Adipose tissue (tissue), 3 donors: ENCODE data around the gene SNX14. TPM values are rescaled to one million over a fixed set of nuclear protein-coding genes. Genes with fewer than 3 reads are reported as not detected.
A peak's percentile ranks its signal among the peaks of the same experiment; 100 is the strongest.
"Not testable (repeated sequence)": the region's sequence is repeated elsewhere in the genome, so short reads cannot be mapped to it uniquely, and the experiment has no call there.

ENCODE experiments used
- H3K27ac ChIP-seq: one replicate; pipeline ENCODE4 v1.5.1; 2013; ENCODE audit warnings: low read depth, low read length
- WGBS, 3 donors: extraction: QIAGEN DNeasy Blood & Tissue Kit; methylation state at CpG; one replicate each; pipeline ENCODE4 v1.1.7; 2013; 5-methylcytosine and 5-hydroxymethylcytosine counted together
- polyA plus RNA-seq, 3 donors: library from polyadenylated mRNA; stranded (reverse); fragments of 200-250 nt; gene quantifications; one replicate each; pipeline ENCODE4 v1.2.3, GENCODE V29; 2013
- donor health status: healthy with polysubstance abuse.
- donor health status: Bipolar disorder and iron deficiency.
- donor health status: healthy.

Gene SNX14
- polyA plus RNA-seq, 3 donors = 33.0 to 48.6 (median 33.3) TPM

- no peak overlapping the region for H3K27ac ChIP-seq
- 93 to 100% (median 99%) methylated on average over 3 of the region's 3 CpGs for whole genome bisulfite sequencing, 3 donors
Observed at GRCh38 chr6:85552652-85553051, 41.0 kb downstream of the SNX14 start.

GRCh38 chr6:85551264-85551663 is 42.4 kb downstream of the SNX14 start:
- 61 to 89% (median 82%) methylated on average over 1 of the region's 1 CpG for WGBS, 3 donors
- H3K27ac ChIP-seq = no peak overlapping the region

- H3K27ac ChIP-seq = no peak overlapping the region
Observed at GRCh38 chr6:85547719-85548118, 45.9 kb downstream of the SNX14 start.

DNA sequence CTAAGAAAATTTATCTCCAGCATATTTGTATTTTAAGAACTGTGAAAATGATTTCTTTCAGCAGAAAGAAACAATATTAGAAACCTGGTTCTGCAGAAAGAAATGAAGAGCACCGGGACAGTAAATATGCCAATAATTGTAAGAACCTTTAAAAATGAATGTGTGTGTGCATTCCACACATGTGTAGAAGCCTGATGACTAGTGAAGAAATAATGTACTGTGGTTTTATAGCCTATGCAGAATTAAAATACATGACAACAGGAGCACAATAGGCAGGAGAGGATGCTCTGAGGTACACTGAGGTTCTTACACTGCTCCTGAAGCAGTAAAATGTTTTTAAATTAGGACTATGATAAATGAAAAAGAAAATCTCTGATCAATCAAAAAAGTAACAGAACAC is 48.9 kb downstream of the SNX14 start:
- WGBS, 3 donors = 95 to 97% (median 95%) methylated on average over 1 of the region's 1 CpG
- H3K27ac ChIP-seq = no peak overlapping the region

DNA sequence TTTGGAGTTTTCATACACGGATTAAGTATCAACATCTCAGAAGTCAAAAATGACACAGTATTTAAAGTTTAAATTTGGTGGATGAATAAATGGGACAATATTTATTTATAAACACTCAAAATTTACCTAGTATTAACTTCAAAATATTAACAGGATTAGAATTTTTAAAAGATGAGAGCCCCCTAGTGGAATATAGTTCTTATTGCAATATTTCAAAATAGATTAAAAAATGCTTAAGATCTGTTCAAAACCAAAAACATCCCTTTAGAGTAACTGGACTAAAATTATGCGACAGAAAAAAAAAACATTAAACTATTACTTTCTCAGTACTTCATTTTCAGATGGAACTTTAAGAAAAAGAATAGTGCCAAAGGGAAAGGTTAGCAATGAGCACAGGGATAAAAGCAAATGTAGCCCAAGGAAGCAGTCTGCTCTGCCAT is 56.6 kb downstream of the SNX14 start:
- no peak overlapping the region for H3K27ac ChIP-seq
- 39 to 58% (median 48%) methylated on average over 2 of the region's 2 CpGs for WGBS, 3 donors

GRCh38 chr6:85524281-85524680 is 69.4 kb downstream of the SNX14 start:
- 78 to 82% (median 80%) methylated on average over 2 of the region's 2 CpGs for WGBS, 3 donors
- H3K27ac ChIP-seq = not testable (repeated sequence)

GRCh38 chr6:85516168-85516567 is 77.5 kb downstream of the SNX14 start:
- H3K27ac ChIP-seq = no peak overlapping the region

- 88 to 94% (median 89%) methylated on average over 8 of the region's 8 CpGs for WGBS, 3 donors
Observed at GRCh38 chr6:85506441-85507093, 87.1 kb downstream of the SNX14 start.

DNA sequence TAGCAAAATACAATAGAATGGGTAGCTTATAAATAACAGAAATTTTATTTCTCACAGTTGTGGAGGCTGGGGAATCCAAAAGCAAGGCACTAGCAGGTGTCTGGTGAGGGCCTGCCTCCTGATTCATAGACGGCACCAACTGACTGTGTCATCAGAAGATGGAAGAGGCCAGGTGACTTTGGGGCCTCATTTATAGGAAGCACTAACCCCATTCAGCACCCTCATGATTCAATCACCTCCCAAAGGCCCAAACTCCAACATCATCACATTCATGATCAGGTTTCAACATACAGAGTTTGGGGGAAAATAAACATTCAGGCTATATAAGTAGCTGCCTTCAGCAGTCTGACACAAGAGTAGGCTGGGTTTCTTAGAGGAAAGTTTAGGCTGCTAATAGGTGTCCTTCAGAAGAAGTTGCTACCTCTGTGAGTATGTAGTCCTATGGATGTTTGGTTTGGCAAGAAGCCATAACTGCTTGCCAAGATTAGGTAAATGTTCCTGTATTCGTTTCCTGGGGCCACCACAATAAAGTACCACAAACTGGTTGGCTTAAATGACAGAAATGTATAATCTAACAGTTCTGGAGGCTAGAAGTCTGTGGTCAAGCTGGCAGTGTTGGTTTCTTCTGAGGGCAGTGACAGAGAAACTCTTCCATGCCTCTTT is 94.9 kb downstream of the SNX14 start:
- no peak overlapping the region for H3K27ac ChIP-seq
- WGBS, 3 donors = 41 to 75% (median 52%) methylated on average over 2 of the region's 2 CpGs

More at GRCh38 chr6:85506441-85507093, 87.1 kb downstream of the SNX14 start:
- no peak overlapping the region for H3K27ac ChIP-seq

DNA sequence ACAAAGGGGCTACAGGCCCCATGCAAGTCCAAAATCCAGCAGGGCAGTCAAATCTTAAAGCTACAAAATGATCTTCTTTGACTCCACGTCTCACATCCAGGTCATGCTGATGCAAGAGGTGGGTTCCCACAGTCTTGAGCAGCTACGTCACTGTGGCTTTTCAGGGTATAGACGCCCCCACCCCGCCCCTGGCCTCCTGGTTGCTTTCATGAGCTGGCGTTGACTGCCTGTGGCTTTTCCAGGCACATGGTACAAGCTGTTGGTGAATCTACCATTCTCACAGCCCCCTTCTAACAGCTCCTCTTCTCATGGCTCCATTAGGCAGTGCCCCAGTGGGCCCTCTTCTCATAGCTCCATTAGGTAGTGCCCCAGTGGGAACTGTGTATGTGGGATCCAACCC is 96.8 kb downstream of the SNX14 start:
- no peak overlapping the region for H3K27ac ChIP-seq
- 93 to 94% (median 93%) methylated on average over 5 of the region's 5 CpGs for WGBS, 3 donors

DNA sequence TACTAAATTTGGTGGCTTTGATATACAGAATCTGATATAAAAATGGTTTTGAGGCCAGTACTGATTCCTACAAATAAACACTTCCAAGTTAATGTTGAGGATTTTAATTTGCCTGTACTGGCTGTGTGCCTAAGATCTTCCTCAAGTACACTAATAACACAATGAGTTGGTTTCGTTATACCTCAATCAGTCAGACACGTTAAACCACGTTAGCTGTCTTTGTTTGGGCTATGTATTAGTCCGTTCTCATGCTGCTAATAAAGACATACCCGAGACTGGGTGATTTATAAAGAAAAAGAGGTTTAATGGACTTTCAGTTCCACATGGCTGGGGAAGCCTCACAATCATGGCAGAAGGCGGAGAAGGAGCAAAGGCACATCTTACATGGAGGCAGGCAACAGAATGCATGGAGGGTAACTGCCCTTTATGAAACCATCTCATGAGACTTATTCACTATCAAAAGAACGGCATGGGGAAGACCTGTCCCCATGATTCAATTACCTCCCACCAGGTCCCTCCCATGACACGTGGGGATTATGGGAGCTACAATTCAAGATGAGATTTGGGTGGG is 97.6 kb downstream of the SNX14 start:
- no peak overlapping the region for H3K27ac ChIP-seq
- 86 to 94% (median 91%) methylated on average over 8 of the region's 8 CpGs for WGBS, 3 donors

- 57 to 65% (median 64%) methylated on average over 5 of the region's 5 CpGs for WGBS, 3 donors
- no peak overlapping the region for H3K27ac ChIP-seq
Observed at GRCh38 chr6:85494547-85495536, 98.8 kb downstream of the SNX14 start.

GRCh38 chr6:85493389-85493788 is 100.3 kb downstream of the SNX14 start:
- H3K27ac ChIP-seq = no peak overlapping the region
- 53 to 90% (median 59%) methylated on average over 1 of the region's 1 CpG for WGBS, 3 donors

- WGBS, 3 donors = 76 to 81% (median 79%) methylated on average over 6 of the region's 6 CpGs
- no peak overlapping the region for H3K27ac ChIP-seq
Observed at GRCh38 chr6:85490516-85491248, 103.0 kb downstream of the SNX14 start.

DNA sequence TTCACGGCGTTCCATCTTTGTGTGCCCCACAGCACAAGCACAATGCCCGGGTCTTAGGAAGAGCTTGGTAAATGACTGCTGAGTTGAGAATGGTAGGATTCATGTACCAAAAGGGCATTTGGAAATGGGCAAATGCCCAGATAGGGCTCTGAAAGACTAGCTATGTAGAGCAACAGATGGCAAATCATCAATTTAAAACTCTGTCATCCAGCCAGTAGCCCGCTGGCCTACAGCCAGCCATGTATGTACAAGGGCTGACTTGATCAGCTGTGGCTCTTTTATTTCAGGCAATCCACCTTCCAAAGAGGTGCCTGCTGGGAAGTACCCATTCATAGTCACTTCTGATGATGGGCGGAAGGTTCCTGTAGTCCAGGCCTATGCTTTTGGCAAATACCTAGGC is 108.7 kb downstream of the SNX14 start:
- WGBS, 3 donors = 85 to 92% (median 90%) methylated on average over 5 of the region's 5 CpGs
- no peak overlapping the region for H3K27ac ChIP-seq

DNA sequence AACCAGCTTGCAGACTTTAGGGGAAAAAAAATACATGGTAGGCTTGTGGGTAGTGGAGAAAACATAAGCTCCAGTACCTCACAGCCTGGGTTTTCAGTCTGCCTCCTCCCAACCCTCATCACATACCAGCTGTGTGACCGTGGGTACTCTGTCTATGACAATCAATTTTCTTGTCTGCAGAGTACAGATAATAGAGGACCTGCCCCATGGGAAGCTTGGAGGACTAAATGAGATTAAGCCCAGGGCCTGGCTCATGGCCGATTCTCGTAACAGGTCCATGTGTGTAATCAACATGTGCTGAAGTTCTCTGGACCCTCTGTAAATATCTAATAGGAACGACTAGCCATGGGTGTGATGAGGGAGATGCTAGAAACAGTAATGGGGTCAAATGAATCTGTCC is 109.8 kb downstream of the SNX14 start:
- H3K27ac ChIP-seq = no peak overlapping the region
- WGBS, 3 donors = 32 to 80% (median 74%) methylated on average over 4 of the region's 4 CpGs

DNA sequence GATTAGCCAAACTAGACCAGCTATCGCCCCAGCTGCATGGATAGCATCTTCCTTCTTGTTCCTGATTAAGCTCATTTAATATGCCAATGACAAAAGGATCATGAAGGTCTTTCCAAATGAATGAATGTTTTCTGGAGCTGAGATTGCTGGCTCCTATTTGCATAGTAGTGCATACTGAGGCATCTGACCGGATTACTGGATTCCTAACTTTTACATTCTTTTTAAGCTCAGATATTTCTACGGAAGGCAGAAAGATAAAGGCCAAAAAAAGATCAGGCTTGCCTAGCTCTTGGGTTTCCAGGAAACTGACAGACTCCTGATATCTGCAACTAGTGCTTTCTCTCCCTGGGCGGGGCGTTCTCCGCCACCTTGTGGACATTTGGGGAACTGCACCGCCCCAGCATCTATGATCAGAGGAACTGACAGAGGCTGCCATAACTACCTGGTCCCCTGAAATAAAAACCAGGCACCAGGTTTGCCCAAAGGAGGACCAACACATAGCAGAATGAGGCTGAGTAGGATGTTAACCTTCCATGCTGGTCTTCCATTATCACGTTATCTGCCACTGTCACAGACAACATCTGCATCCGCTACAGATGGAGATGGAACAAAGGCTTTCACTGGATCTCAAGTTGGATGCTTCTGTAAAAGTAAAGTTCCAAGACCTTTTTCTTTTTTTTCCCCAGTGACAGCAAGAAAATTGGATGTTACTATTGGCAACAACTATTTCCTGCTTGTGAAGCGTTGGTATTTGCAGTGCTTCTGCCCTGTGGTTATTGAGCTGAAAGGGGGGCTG is 110.6 kb downstream of the SNX14 start:
- peak overlapping the region; percentile 62 for H3K27ac ChIP-seq
- WGBS, 3 donors = 23 to 26% (median 24%) methylated on average over 10 of the region's 10 CpGs
